ENCODE data around the gene GAS7.

The GAS7 gene

GRCh38 chr17:10130263-10130662 is 68.1 kb downstream of the GAS7 start:
- no peak for DNase-seq

GRCh38 chr17:10127819-10128425 is 70.5 kb downstream of the GAS7 start:
- DNase-seq, result no peak

GRCh38 chr17:10126616-10127501 is 71.5 kb downstream of the GAS7 start:
- DNase-seq, result no peak

- DNase-seq, result no peak
Observed at GRCh38 chr17:10126276-10126615, 72.2 kb downstream of the GAS7 start.

GRCh38 chr17:10125531-10126275 is 72.7 kb downstream of the GAS7 start:
- no peak for DNase-seq

- DNase-seq, result no peak
Observed at GRCh38 chr17:10123093-10123492, 75.3 kb downstream of the GAS7 start.

GRCh38 chr17:10121971-10122707 is 76.3 kb downstream of the GAS7 start:
- DNase-seq, result no peak

GRCh38 chr17:10120749-10121148 is 77.7 kb downstream of the GAS7 start:
- DNase-seq, result no peak

GRCh38 chr17:10120109-10120485 is 78.3 kb downstream of the GAS7 start:
- DNase-seq, result no peak

- DNase-seq, result no peak
Observed at GRCh38 chr17:10119203-10120108, 79.0 kb downstream of the GAS7 start.

GRCh38 chr17:10118788-10119130 is 79.6 kb downstream of the GAS7 start:
- no peak for DNase-seq

GRCh38 chr17:10117581-10118001 is 80.8 kb downstream of the GAS7 start:
- no peak for DNase-seq

GRCh38 chr17:10116753-10117420 is 81.5 kb downstream of the GAS7 start:
- DNase-seq, result no peak

GRCh38 chr17:10116267-10116666 is 82.1 kb downstream of the GAS7 start:
- no peak for DNase-seq

GRCh38 chr17:10115536-10115932 is 82.9 kb downstream of the GAS7 start:
- DNase-seq, result no peak

- DNase-seq, result no peak
Observed at GRCh38 chr17:10114931-10115535, 83.4 kb downstream of the GAS7 start.

GRCh38 chr17:10112962-10113361 is 85.4 kb downstream of the GAS7 start:
- no peak for DNase-seq

GRCh38 chr17:10111907-10112452 is 86.4 kb downstream of the GAS7 start:
- no peak for DNase-seq

GRCh38 chr17:10109146-10109545 is 89.3 kb downstream of the GAS7 start:
- DNase-seq, result no peak

GRCh38 chr17:10107316-10108165 is 90.9 kb downstream of the GAS7 start:
- DNase-seq, result no peak
